WTC11 (cell line): ENCODE data around the gene PDZRN4. TPM values are rescaled to one million over a fixed set of nuclear protein-coding genes. Genes with fewer than 3 reads are reported as not detected.

ENCODE experiments used
- ATAC-seq: fragments of 200-7000 bp; cut with Tn5 transposase; 2 replicates; pipeline ENCODE4 v1.10.0; 2021; ENCODE audit warnings: mild to moderate bottlenecking, moderate library complexity
- CTCF ChIA-PET: fragments of 300-600 bp; sonication (Branson Sonifier 250); formaldehyde crosslinking; loops from one replicate; lab custom pipeline; 2021; ENCODE audit warnings: antibody characterized with exemption; lab: Charles Lee
- POLR2A ChIA-PET: fragments of 350-600 bp; sonication (Branson Sonifier 250); formaldehyde crosslinking; loops from one replicate; lab custom pipeline; 2021; ENCODE audit warnings: antibody characterized with exemption; lab: Charles Lee
- DNase-seq: peaks from one replicate; pipeline ENCODE4 v3.0.0; 2021; ENCODE audit warnings: low spot score
- H3K27ac Mint-ChIP-seq: 2 replicates; pipeline ENCODE4 v1.8.0; 2021; ENCODE audit warnings: mixed read lengths
- H3K27me3 Mint-ChIP-seq: 2 replicates; pipeline ENCODE4 v1.8.0; 2021; ENCODE audit warnings: low read depth, mild to moderate bottlenecking, moderate library complexity, mixed read lengths
- H3K36me3 Mint-ChIP-seq: 2 replicates; pipeline ENCODE4 v1.8.0; 2021; ENCODE audit warnings: mixed read lengths
- H3K4me1 Mint-ChIP-seq: 2 replicates; pipeline ENCODE4 v1.8.0; 2022; ENCODE audit warnings: mixed read lengths
- H3K4me3 Mint-ChIP-seq: 2 replicates; pipeline ENCODE4 v1.8.0; 2021; ENCODE audit warnings: mild to moderate bottlenecking, moderate library complexity, mixed read lengths
- H3K9me3 Mint-ChIP-seq: 2 replicates; pipeline ENCODE4 v1.8.0; 2021; ENCODE audit warnings: mixed read lengths
- ESRRA ChIP-seq: sonication (generic); formaldehyde crosslinking; IDR thresholded peaks from 2 replicates; pipeline ENCODE4 v1.8.1; 2022; ENCODE audit warnings: mild to moderate bottlenecking, missing genetic modification reagents, borderline replicate concordance
- GABPB1 ChIP-seq: sonication (generic); formaldehyde crosslinking; IDR thresholded peaks from 2 replicates; pipeline ENCODE4 v1.8.1; 2023; ENCODE audit warnings: mild to moderate bottlenecking, missing genetic modification reagents
- JAZF1 ChIP-seq: fragments of 250-450 bp; sonication (Bioruptor Pico); IDR thresholded peaks from 2 replicates; pipeline ENCODE4 v1.9.0; 2021; ENCODE audit warnings: moderate library complexity, mild to moderate bottlenecking, inconsistent platforms
- NFATC4 ChIP-seq: fragments of 250-450 bp; sonication (Bioruptor Pico); IDR thresholded peaks from 2 replicates; pipeline ENCODE4 v1.9.0; 2021; ENCODE audit warnings: mild to moderate bottlenecking
- NFYB ChIP-seq: sonication (generic); formaldehyde crosslinking; conservative IDR thresholded peaks from 2 replicates; pipeline ENCODE4 v1.8.0; 2022; ENCODE audit warnings: low read depth, missing genetic modification reagents
- NR1H2 ChIP-seq: sonication (generic); formaldehyde crosslinking; IDR thresholded peaks from 2 replicates; pipeline ENCODE4 v1.9.0; 2021; ENCODE audit warnings: mild to moderate bottlenecking, moderate library complexity, missing genetic modification reagents
- SMAD3 ChIP-seq: sonication (generic); formaldehyde crosslinking; IDR thresholded peaks from 2 replicates; pipeline ENCODE4 v1.8.0; 2022; ENCODE audit warnings: missing genetic modification reagents, mild to moderate bottlenecking, borderline replicate concordance
- TP53 ChIP-seq: sonication (generic); formaldehyde crosslinking; IDR thresholded peaks from 2 replicates; pipeline ENCODE4 v1.8.1; 2023; ENCODE audit warnings: mild to moderate bottlenecking, missing genetic modification reagents
- ZNF138 ChIP-seq: sonication (generic); formaldehyde crosslinking; conservative IDR thresholded peaks from 2 replicates; pipeline ENCODE4 v1.8.1; 2022; ENCODE audit warnings: mild to moderate bottlenecking, moderate library complexity, missing genetic modification reagents
- ZNF232 ChIP-seq: sonication (generic); formaldehyde crosslinking; IDR thresholded peaks from 2 replicates; pipeline ENCODE4 v1.8.0; 2022; ENCODE audit warnings: mild to moderate bottlenecking, missing genetic modification reagents
- ZNF317 ChIP-seq: sonication (generic); formaldehyde crosslinking; IDR thresholded peaks from 2 replicates; pipeline ENCODE4 v1.8.1; 2023; ENCODE audit warnings: low read depth, mild to moderate bottlenecking, moderate library complexity, missing genetic modification reagents, borderline replicate concordance
- total RNA-seq: library from RNA; stranded (reverse); gene quantifications from 3 replicates; pipeline ENCODE4 v1.2.3, GENCODE V29; 2021
- TF ChIP-seq, protein P1 (sequence below): sonication (generic); formaldehyde crosslinking; IDR thresholded peaks from 2 replicates; pipeline ENCODE4 v1.8.0; 2022; ENCODE audit warnings: missing genetic modification reagents
- TF ChIP-seq, protein P2 (sequence below): sonication (generic); formaldehyde crosslinking; IDR thresholded peaks from 2 replicates; pipeline ENCODE4 v1.8.0; 2023; ENCODE audit warnings: missing genetic modification reagents
- TF ChIP-seq, protein P3 (sequence below): sonication (generic); formaldehyde crosslinking; IDR thresholded peaks from 2 replicates; pipeline ENCODE4 v1.8.1; 2023; ENCODE audit warnings: mild to moderate bottlenecking, missing genetic modification reagents, borderline replicate concordance
- TF ChIP-seq, protein P4 (sequence below): fragments of 250-450 bp; sonication (Bioruptor Pico); IDR thresholded peaks from 2 replicates; pipeline ENCODE4 v2.1.2; 2022; ENCODE audit warnings: mild to moderate bottlenecking, moderate library complexity
- TF ChIP-seq, protein P5 (sequence below): sonication (generic); formaldehyde crosslinking; IDR thresholded peaks from 2 replicates; pipeline ENCODE4 v1.8.1; 2023; ENCODE audit warnings: mild to moderate bottlenecking, missing genetic modification reagents, moderate library complexity
- TF ChIP-seq, protein P6 (sequence below): sonication (generic); formaldehyde crosslinking; IDR thresholded peaks from 2 replicates; pipeline ENCODE4 v1.8.1; 2023; ENCODE audit warnings: mild to moderate bottlenecking, missing genetic modification reagents
- TF ChIP-seq, protein P7 (sequence below): sonication (generic); formaldehyde crosslinking; IDR thresholded peaks from 2 replicates; pipeline ENCODE4 v1.8.0; 2022; ENCODE audit warnings: mild to moderate bottlenecking, missing genetic modification reagents

Gene PDZRN4
- total RNA-seq, 1 experiment from 2014 or later = 0.09 TPM

DNA sequence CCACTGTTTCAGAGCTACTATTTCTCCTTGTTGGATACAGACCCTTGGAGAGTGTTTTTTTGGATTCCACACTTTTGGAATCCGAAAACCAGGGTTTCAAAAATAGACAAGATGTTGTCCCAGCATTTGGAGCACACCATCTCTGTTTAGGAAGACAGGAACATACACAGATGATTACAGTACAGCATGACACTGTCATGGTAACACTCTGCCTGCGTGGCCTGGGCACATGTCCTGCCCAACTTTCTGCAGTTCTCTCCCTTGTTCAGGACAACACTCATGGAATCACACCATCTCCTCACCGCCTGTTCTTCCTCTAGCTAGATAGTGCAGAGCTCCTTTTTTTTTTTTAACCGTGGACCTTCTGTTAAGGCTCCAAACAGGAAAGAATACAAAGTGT lies 369.2 kb downstream of the PDZRN4 start (continued):
- TF ChIP-seq, protein P1, sequence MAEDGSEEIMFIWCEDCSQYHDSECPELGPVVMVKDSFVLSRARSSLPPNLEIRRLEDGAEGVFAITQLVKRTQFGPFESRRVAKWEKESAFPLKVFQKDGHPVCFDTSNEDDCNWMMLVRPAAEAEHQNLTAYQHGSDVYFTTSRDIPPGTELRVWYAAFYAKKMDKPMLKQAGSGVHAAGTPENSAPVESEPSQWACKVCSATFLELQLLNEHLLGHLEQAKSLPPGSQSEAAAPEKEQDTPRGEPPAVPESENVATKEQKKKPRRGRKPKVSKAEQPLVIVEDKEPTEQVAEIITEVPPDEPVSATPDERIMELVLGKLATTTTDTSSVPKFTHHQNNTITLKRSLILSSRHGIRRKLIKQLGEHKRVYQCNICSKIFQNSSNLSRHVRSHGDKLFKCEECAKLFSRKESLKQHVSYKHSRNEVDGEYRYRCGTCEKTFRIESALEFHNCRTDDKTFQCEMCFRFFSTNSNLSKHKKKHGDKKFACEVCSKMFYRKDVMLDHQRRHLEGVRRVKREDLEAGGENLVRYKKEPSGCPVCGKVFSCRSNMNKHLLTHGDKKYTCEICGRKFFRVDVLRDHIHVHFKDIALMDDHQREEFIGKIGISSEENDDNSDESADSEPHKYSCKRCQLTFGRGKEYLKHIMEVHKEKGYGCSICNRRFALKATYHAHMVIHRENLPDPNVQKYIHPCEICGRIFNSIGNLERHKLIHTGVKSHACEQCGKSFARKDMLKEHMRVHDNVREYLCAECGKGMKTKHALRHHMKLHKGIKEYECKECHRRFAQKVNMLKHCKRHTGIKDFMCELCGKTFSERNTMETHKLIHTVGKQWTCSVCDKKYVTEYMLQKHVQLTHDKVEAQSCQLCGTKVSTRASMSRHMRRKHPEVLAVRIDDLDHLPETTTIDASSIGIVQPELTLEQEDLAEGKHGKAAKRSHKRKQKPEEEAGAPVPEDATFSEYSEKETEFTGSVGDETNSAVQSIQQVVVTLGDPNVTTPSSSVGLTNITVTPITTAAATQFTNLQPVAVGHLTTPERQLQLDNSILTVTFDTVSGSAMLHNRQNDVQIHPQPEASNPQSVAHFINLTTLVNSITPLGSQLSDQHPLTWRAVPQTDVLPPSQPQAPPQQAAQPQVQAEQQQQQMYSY (CRISPR knock-in tag) = no peak
- TF ChIP-seq, protein P2, sequence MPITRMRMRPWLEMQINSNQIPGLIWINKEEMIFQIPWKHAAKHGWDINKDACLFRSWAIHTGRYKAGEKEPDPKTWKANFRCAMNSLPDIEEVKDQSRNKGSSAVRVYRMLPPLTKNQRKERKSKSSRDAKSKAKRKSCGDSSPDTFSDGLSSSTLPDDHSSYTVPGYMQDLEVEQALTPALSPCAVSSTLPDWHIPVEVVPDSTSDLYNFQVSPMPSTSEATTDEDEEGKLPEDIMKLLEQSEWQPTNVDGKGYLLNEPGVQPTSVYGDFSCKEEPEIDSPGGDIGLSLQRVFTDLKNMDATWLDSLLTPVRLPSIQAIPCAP = no peak
- TF ChIP-seq ZNF232 (CRISPR knock-in tag) = no peak

DNA sequence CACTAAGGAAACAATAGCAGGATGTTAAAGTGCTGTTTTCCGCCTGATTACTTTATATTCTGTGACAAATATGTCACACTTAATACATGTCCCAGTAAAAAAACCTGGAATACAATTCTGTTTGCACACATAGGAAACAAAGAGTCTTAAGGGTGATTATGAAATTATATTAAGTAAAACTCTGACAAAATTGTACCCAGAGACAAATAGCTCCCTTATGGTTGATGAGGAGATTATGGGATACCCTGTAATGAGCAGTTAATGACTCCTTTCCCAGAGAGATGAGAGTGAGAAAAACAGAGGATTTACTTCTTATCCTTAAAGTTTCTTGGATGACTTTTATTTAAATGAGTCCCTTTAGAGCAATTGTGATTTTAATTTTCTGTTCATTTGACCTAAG lies 370.6 kb downstream of the PDZRN4 start:
- DNase-seq (no peak), ATAC-seq (no peak)
- Mint-ChIP-seq H3K27ac (no peak overlapping the region), H3K36me3 (no peaks in the 10 kb centered on the region), H3K4me1 (peaks cover 20% of the 10 kb centered on the region), H3K4me3 (no peak overlapping the region), H3K9me3 (peaks cover 7% of the 10 kb centered on the region), H3K27me3 (no peaks in the 10 kb centered on the region)
- CTCF ChIA-PET = no interaction called here
- POLR2A ChIA-PET = no interaction called here
- TF ChIP-seq, protein P3, sequence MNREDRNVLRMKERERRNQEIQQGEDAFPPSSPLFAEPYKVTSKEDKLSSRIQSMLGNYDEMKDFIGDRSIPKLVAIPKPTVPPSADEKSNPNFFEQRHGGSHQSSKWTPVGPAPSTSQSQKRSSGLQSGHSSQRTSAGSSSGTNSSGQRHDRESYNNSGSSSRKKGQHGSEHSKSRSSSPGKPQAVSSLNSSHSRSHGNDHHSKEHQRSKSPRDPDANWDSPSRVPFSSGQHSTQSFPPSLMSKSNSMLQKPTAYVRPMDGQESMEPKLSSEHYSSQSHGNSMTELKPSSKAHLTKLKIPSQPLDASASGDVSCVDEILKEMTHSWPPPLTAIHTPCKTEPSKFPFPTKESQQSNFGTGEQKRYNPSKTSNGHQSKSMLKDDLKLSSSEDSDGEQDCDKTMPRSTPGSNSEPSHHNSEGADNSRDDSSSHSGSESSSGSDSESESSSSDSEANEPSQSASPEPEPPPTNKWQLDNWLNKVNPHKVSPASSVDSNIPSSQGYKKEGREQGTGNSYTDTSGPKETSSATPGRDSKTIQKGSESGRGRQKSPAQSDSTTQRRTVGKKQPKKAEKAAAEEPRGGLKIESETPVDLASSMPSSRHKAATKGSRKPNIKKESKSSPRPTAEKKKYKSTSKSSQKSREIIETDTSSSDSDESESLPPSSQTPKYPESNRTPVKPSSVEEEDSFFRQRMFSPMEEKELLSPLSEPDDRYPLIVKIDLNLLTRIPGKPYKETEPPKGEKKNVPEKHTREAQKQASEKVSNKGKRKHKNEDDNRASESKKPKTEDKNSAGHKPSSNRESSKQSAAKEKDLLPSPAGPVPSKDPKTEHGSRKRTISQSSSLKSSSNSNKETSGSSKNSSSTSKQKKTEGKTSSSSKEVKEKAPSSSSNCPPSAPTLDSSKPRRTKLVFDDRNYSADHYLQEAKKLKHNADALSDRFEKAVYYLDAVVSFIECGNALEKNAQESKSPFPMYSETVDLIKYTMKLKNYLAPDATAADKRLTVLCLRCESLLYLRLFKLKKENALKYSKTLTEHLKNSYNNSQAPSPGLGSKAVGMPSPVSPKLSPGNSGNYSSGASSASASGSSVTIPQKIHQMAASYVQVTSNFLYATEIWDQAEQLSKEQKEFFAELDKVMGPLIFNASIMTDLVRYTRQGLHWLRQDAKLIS (CRISPR knock-in tag) = no peak
- no peak for TF ChIP-seq SMAD3 (CRISPR knock-in tag)
- no peak for TF ChIP-seq NFATC4 (CRISPR knock-in tag)
- TF ChIP-seq, protein P2 = no peak
- TF ChIP-seq NR1H2 = no peak
- no peak for TF ChIP-seq ESRRA (CRISPR knock-in tag)
- TF ChIP-seq TP53 = no peak
- TF ChIP-seq, protein P4, sequence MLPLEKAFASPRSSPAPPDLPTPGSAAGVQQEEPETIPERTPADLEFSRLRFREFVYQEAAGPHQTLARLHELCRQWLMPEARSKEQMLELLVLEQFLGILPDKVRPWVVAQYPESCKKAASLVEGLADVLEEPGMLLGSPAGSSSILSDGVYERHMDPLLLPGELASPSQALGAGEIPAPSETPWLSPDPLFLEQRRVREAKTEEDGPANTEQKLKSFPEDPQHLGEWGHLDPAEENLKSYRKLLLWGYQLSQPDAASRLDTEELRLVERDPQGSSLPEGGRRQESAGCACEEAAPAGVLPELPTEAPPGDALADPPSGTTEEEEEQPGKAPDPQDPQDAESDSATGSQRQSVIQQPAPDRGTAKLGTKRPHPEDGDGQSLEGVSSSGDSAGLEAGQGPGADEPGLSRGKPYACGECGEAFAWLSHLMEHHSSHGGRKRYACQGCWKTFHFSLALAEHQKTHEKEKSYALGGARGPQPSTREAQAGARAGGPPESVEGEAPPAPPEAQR (CRISPR knock-in tag) = no peak
- no peak for TF ChIP-seq ZNF138 (CRISPR knock-in tag)
- no peak for TF ChIP-seq ZNF317 (CRISPR knock-in tag)
- TF ChIP-seq, protein P5, sequence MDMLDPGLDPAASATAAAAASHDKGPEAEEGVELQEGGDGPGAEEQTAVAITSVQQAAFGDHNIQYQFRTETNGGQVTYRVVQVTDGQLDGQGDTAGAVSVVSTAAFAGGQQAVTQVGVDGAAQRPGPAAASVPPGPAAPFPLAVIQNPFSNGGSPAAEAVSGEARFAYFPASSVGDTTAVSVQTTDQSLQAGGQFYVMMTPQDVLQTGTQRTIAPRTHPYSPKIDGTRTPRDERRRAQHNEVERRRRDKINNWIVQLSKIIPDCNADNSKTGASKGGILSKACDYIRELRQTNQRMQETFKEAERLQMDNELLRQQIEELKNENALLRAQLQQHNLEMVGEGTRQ = no peak
- TF ChIP-seq, protein P6, sequence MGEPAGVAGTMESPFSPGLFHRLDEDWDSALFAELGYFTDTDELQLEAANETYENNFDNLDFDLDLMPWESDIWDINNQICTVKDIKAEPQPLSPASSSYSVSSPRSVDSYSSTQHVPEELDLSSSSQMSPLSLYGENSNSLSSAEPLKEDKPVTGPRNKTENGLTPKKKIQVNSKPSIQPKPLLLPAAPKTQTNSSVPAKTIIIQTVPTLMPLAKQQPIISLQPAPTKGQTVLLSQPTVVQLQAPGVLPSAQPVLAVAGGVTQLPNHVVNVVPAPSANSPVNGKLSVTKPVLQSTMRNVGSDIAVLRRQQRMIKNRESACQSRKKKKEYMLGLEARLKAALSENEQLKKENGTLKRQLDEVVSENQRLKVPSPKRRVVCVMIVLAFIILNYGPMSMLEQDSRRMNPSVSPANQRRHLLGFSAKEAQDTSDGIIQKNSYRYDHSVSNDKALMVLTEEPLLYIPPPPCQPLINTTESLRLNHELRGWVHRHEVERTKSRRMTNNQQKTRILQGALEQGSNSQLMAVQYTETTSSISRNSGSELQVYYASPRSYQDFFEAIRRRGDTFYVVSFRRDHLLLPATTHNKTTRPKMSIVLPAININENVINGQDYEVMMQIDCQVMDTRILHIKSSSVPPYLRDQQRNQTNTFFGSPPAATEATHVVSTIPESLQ (CRISPR knock-in tag) = no peak
- TF ChIP-seq, protein P7, sequence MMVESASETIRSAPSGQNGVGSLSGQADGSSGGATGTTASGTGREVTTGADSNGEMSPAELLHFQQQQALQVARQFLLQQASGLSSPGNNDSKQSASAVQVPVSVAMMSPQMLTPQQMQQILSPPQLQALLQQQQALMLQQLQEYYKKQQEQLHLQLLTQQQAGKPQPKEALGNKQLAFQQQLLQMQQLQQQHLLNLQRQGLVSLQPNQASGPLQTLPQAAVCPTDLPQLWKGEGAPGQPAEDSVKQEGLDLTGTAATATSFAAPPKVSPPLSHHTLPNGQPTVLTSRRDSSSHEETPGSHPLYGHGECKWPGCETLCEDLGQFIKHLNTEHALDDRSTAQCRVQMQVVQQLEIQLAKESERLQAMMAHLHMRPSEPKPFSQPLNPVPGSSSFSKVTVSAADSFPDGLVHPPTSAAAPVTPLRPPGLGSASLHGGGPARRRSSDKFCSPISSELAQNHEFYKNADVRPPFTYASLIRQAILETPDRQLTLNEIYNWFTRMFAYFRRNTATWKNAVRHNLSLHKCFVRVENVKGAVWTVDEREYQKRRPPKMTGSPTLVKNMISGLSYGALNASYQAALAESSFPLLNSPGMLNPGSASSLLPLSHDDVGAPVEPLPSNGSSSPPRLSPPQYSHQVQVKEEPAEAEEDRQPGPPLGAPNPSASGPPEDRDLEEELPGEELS (CRISPR knock-in tag) = no peak
- TF ChIP-seq JAZF1 (CRISPR knock-in tag) = no peak
- no peak for TF ChIP-seq NFYB
- TF ChIP-seq GABPB1 (CRISPR knock-in tag) = no peak
